HepG2 (cell line): ENCODE results near the gene BTG1. TPM values are rescaled to one million over a fixed set of nuclear protein-coding genes. Genes with fewer than 3 reads are reported as not detected.

Experiments
- ATAC-seq: fragments of 200-7000 bp; cut with Tn5 transposase; 3 replicates; pipeline ENCODE4 v1.9.1; 2020; ENCODE audit warnings: mild to moderate bottlenecking, moderate library complexity
- BruUV-seq: library from RNA; stranded (reverse); fragments of 400-500 nt; replicated peaks from 2 replicates; lab custom pipeline; 2021; lab: Mats Ljungman, UMichigan
- CTCF ChIA-PET: fragments of 300-600 bp; formaldehyde crosslinking; extraction: SDS; loops from one replicate; lab custom pipeline; 2021; ENCODE audit warnings: low total read pairs, inconsistent platforms, low intra/inter-chr PET ratio; lab: Yijun Ruan, JAX
- POLR2A ChIA-PET: fragments of 350-600 bp; sonication (Branson Sonifier 250); formaldehyde crosslinking; loops from one replicate; lab custom pipeline; 2020; ENCODE audit warnings: antibody characterized with exemption, inconsistent platforms; lab: Yijun Ruan, JAX
- DNase-seq: peaks from one replicate; pipeline ENCODE4 v3.0.0-alpha.2; 2015; ENCODE audit warnings: low spot score
- FAIRE-seq: peaks from 3 replicates; lab custom pipeline; 2011; peaks lifted over from hg19 to GRCh38; lab: Jason Lieb, UNC
- H2AFZ ChIP-seq: one replicate; pipeline ENCODE4 v1.6.1; 2011; ENCODE audit warnings: low read length, inconsistent platforms
- H3K27ac ChIP-seq: fragments of 300-600 bp; 3 replicates; pipeline ENCODE4 v1.8.0; 2011; ENCODE audit warnings: mixed run types, mild to moderate bottlenecking, mixed read lengths, low read length, inconsistent platforms; ENCODE audit not compliant: insufficient read depth; ENCODE audit errors: extremely low read length
- H3K27me3 ChIP-seq, 2 experiments: fragments of 200-600 bp in 1 of 2; 2 replicates in 1 of 2; 3 replicates in 1 of 2; pipeline versions ENCODE4 v1.6.0 to v1.8.0; 2011; ENCODE audit warnings: low read length in 2 of 2, mild to moderate bottlenecking in 2 of 2, moderate library complexity in 2 of 2, inconsistent platforms in 1 of 2; ENCODE audit not compliant: insufficient read depth in 2 of 2, control insufficient read depth in 1 of 2
- H3K36me3 ChIP-seq, 2 experiments: fragments of 200-600 bp in 1 of 2; replicated peaks in 1 of 2; 2 replicates in 1 of 2; 3 replicates in 1 of 2; pipeline versions ENCODE4 v1.5.1 to v1.8.0; 2011; ENCODE audit warnings: low read length in 2 of 2, inconsistent platforms in 1 of 2; ENCODE audit not compliant: insufficient read depth in 2 of 2, control insufficient read depth in 1 of 2
- H3K4me1 ChIP-seq: 2 replicates; pipeline ENCODE4 v1.5.1; 2012; ENCODE audit warnings: low read length, inconsistent platforms; ENCODE audit not compliant: insufficient read depth
- H3K4me2 ChIP-seq: 2 replicates; pipeline ENCODE4 v1.6.0; 2011; ENCODE audit warnings: low read depth, low read length, inconsistent platforms
- H3K4me3 ChIP-seq, 3 experiments: fragments of 200-600 bp in 1 of 3; sonication (generic), shearing (Covaris generic) in 1 of 3; replicated peaks in 1 of 3; 2 replicates each; pipeline ENCODE4 v1.5.1; 2011 to 2016; ENCODE audit warnings: low read length in 3 of 3, inconsistent platforms in 2 of 3, low read depth in 2 of 3, mild to moderate bottlenecking in 2 of 3, control low read depth in 1 of 3, mixed read lengths in 1 of 3; ENCODE audit not compliant: insufficient read depth in 1 of 3
- H3K79me2 ChIP-seq: one replicate; pipeline ENCODE4 v1.6.1; 2011; ENCODE audit warnings: low read length, inconsistent platforms; ENCODE audit not compliant: insufficient read depth
- H3K9ac ChIP-seq: 2 replicates; pipeline ENCODE4 v1.6.0; 2011; ENCODE audit warnings: mild to moderate bottlenecking, low read depth, low read length, inconsistent platforms; ENCODE audit not compliant: insufficient read depth
- H3K9me3 ChIP-seq: 2 replicates; pipeline ENCODE4 v1.5.1; 2012; ENCODE audit warnings: mild to moderate bottlenecking, low read length
- H4K20me1 ChIP-seq: 2 replicates; pipeline ENCODE4 v1.6.0; 2011; ENCODE audit warnings: inconsistent platforms, mild to moderate bottlenecking, low read length, moderate library complexity; ENCODE audit not compliant: insufficient read depth
- DMAP1 ChIP-seq: IDR thresholded peaks from 2 replicates; pipeline ENCODE4 v1.6.1; 2016
- EHMT2 ChIP-seq: fragments of 200-600 bp; sonication (generic); IDR thresholded peaks from 2 replicates; pipeline ENCODE4 v1.7.0; 2017; ENCODE audit warnings: antibody characterized with exemption, low read depth, low read length, borderline replicate concordance
- GATAD2A ChIP-seq: IDR thresholded peaks from 2 replicates; pipeline ENCODE4 v1.6.1; 2016
- KLF11 ChIP-seq: IDR thresholded peaks from 2 replicates; pipeline ENCODE4 v1.6.1; 2016; ENCODE audit warnings: missing compliant biosample characterization
- MEF2D ChIP-seq: sonication (generic); formaldehyde crosslinking; IDR thresholded peaks from 2 replicates; pipeline ENCODE4 v1.5.1; 2020; ENCODE audit warnings: mild to moderate bottlenecking, missing genetic modification reagents
- NFKBIZ ChIP-seq: IDR thresholded peaks from 2 replicates; pipeline ENCODE4 v1.6.1; 2018; ENCODE audit warnings: missing genetic modification reagents, missing compliant biosample characterization
- SETDB1 ChIP-seq: sonication (generic); formaldehyde crosslinking; IDR thresholded peaks from 2 replicates; pipeline ENCODE4 v1.5.1; 2020; ENCODE audit warnings: missing genetic modification reagents, mild to moderate bottlenecking, borderline replicate concordance
- SOX5 ChIP-seq: IDR thresholded peaks from 2 replicates; pipeline ENCODE4 v1.6.1; 2016; ENCODE audit warnings: borderline replicate concordance
- ZBTB20 ChIP-seq: sonication (generic); formaldehyde crosslinking; IDR thresholded peaks from 2 replicates; pipeline ENCODE4 v1.8.1; 2023; ENCODE audit warnings: missing genetic modification reagents, low read depth, mild to moderate bottlenecking, borderline replicate concordance
- ZMYM4 ChIP-seq: sonication (generic); formaldehyde crosslinking; IDR thresholded peaks from 2 replicates; pipeline ENCODE4 v1.8.1; 2023; ENCODE audit warnings: mild to moderate bottlenecking, missing genetic modification reagents
- ZNF232 ChIP-seq: sonication (generic); formaldehyde crosslinking; IDR thresholded peaks from 2 replicates; pipeline ENCODE4 v1.4.0; 2020; ENCODE audit warnings: missing genetic modification reagents, borderline replicate concordance
- ZNF317 ChIP-seq: sonication (generic); formaldehyde crosslinking; IDR thresholded peaks from 2 replicates; pipeline ENCODE4 v1.5.0; 2020; ENCODE audit warnings: mild to moderate bottlenecking, missing genetic modification reagents
- ZSCAN9 ChIP-seq: IDR thresholded peaks from 2 replicates; pipeline ENCODE4 v1.6.1; 2016; ENCODE audit warnings: borderline replicate concordance
- WGBS: methylation state at CpG from one replicate; pipeline ENCODE4 v1.1.6; 2017; ENCODE audit warnings: low lambda C conversion rate; 5-methylcytosine and 5-hydroxymethylcytosine counted together
- in situ Hi-C: cut with HindIII; loops from 2 replicates; pipeline ENCODE4 v1.10.0; 2017; ENCODE audit warnings: low pct_unique_long_range_greater_than_20kb; ENCODE audit not compliant: extremely low pct_ligation_motif_present
- intact Hi-C: fragments of 100-400 bp; cut with micrococcal nuclease; formaldehyde crosslinking; loops from one replicate; pipeline ENCODE4 v1.10.0; 2022; ENCODE audit not compliant: unreplicated experiment
- polyA plus RNA-seq, 8 experiments: library from polyadenylated mRNA; depleted of rRNA in 3 of 8; stranded (reverse) in 7 of 8; unstranded in 1 of 8; fragments of >200 nt; fragmentation: Illumina TruSeq in 4 of 8; extraction: Trizol in 4 of 8; gene quantifications; 2 replicates each; pipeline versions ENCODE4 v1.2.1 to v1.2.3, GENCODE V29; 2011 to 2016; ENCODE audit warnings: low read depth in 4 of 8, missing spikeins in 1 of 8, mixed read lengths in 1 of 8; ENCODE audit not compliant: insufficient read depth in 1 of 8
- total RNA-seq, 5 experiments: library from RNA; depleted of rRNA; stranded (reverse); fragments of >200 nt; fragmentation: Illumina TruSeq; extraction: Trizol; gene quantifications; 2 replicates each; pipeline ENCODE4 v1.2.3, GENCODE V29; 2016; ENCODE audit warnings: low read depth in 1 of 5
- TF ChIP-seq, protein P1 (sequence below), 2 experiments: sonication (generic) in 1 of 2; formaldehyde crosslinking in 1 of 2; IDR thresholded peaks; 2 replicates each; pipeline versions ENCODE4 v1.5.1 to v1.6.1; 2011 to 2020; ENCODE audit warnings: borderline replicate concordance in 1 of 2, low read depth in 1 of 2, low read length in 1 of 2, mild to moderate bottlenecking in 1 of 2, missing genetic modification reagents in 1 of 2, moderate library complexity in 1 of 2
- TF ChIP-seq, protein P2 (sequence below): sonication (generic); formaldehyde crosslinking; IDR thresholded peaks from 2 replicates; pipeline ENCODE4 v1.5.0; 2020; ENCODE audit warnings: missing genetic modification reagents
- TF ChIP-seq, protein P3 (sequence below): sonication (generic); formaldehyde crosslinking; IDR thresholded peaks from 2 replicates; pipeline ENCODE4 v1.8.1; 2023; ENCODE audit warnings: mild to moderate bottlenecking, moderate library complexity, missing genetic modification reagents
- TF ChIP-seq, protein P4 (sequence below): sonication (generic); formaldehyde crosslinking; IDR thresholded peaks from 2 replicates; pipeline ENCODE4 v1.5.1; 2020; ENCODE audit warnings: missing genetic modification reagents, mild to moderate bottlenecking, borderline replicate concordance
- TF ChIP-seq, protein P5 (sequence below): fragments of 450-650 bp; IDR thresholded peaks from 2 replicates; pipeline ENCODE4 v1.6.1; 2016

Gene BTG1
- total and polyA plus RNA-seq, 2 of the 13 experiments (the other 11 are each of a cell fraction or from before 2014, with no cell fraction given) = 7.5 to 16.7 TPM

DNA sequence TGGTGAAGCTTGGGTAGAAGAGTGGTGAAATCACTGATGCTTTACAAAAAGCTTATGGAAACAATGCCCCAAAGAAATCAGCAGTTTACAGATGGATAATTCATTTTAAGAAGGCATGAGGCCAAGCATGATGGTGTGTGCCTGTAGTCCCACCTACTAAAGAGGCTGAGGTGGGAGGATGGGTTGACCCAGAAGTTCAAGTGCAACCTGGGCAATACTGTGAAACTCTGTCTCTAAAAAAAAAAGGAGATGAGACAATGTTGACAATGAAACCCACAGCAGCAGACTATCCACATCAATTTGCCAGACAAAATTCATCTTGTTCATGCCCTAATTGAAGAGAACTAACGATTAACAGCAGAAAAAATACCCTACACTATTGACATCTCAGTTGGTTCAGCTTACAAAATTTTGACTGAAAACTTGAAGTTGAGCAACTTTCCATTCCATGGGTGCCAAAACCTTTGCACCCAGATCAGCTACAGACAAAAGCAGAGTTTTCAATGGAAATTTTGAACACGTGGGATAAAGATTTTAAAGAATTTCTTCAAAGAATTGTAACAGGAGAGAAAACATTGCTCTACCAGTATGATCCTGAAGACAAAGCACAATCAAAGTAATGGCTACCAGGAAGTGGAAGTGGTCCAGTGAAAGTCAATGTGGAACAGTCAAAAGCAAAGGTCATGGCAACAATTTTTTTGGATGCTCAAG, 26.7 kb downstream of the BTG1 start:
- in situ Hi-C loops = no loop called here
- peaks cover 14% of the 10 kb centered on the region for H3K4me1 ChIP-seq
- H3K9me3 ChIP-seq = no peaks in the 10 kb centered on the region
- H4K20me1 ChIP-seq = no peaks in the 10 kb centered on the region
- no peaks in the 10 kb centered on the region for H3K79me2 ChIP-seq
- 3% methylated on average over 2 of the region's 2 CpGs for WGBS
- FAIRE-seq (no peak), ATAC-seq (peak; percentile 54), DNase-seq (peak; percentile 39)
- H3K9ac ChIP-seq = no peak overlapping the region
- H3K36me3 ChIP-seq = no peaks in the 10 kb centered on the region
- POLR2A ChIA-PET = no interaction called here
- no peak overlapping the region for H3K4me3 ChIP-seq
- intact Hi-C loops = no loop called here
- peak overlapping the region; percentile 0 for H3K27ac ChIP-seq
- BruUV-seq = no TSS peak
- H2AFZ ChIP-seq = no peak overlapping the region
- CTCF ChIA-PET = no interaction called here
- peak overlapping the region; percentile 42 for H3K4me2 ChIP-seq
- H3K27me3 ChIP-seq = no peaks in the 10 kb centered on the region
- TF ChIP-seq DMAP1 (CRISPR knock-in tag) = no peak
- TF ChIP-seq ZNF232 (CRISPR knock-in tag) = no peak
- TF ChIP-seq, protein P1, sequence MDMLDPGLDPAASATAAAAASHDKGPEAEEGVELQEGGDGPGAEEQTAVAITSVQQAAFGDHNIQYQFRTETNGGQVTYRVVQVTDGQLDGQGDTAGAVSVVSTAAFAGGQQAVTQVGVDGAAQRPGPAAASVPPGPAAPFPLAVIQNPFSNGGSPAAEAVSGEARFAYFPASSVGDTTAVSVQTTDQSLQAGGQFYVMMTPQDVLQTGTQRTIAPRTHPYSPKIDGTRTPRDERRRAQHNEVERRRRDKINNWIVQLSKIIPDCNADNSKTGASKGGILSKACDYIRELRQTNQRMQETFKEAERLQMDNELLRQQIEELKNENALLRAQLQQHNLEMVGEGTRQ (IDR thresholded peaks at IDR 0.05; ENCODE audit: low read depth, low read length) = no peak
- TF ChIP-seq, protein P1 (CRISPR knock-in tag; IDR thresholded peaks at IDR 0.05; ENCODE audit: borderline replicate concordance) = no peak
- TF ChIP-seq, protein P2, sequence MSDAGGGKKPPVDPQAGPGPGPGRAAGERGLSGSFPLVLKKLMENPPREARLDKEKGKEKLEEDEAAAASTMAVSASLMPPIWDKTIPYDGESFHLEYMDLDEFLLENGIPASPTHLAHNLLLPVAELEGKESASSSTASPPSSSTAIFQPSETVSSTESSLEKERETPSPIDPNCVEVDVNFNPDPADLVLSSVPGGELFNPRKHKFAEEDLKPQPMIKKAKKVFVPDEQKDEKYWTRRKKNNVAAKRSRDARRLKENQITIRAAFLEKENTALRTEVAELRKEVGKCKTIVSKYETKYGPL = no peak
- TF ChIP-seq MEF2D (CRISPR knock-in tag) = no peak
- no peak for TF ChIP-seq ZSCAN9 (CRISPR knock-in tag)
- no peak for TF ChIP-seq NFKBIZ (CRISPR knock-in tag)
- TF ChIP-seq, protein P3, sequence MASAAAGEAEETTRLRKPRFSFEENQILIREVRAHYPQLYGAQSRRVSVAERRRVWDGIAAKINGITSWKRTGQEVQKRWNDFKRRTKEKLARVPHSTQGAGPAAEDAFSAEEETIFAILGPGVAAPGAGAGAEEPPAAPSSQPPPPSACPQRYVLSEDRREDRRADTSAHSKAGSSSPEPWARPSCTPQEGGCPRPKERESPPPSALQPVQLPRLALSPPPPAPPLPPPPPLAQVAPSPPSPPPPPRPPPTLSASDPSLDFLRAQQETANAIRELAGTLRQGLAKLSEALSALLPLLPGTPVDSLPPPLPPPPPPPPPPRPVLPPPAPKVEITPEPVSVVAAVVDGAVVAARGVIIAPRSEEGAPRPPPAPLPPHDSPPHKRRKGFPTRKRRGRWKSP (CRISPR knock-in tag) = no peak
- TF ChIP-seq GATAD2A (CRISPR knock-in tag) = no peak
- TF ChIP-seq, protein P4, sequence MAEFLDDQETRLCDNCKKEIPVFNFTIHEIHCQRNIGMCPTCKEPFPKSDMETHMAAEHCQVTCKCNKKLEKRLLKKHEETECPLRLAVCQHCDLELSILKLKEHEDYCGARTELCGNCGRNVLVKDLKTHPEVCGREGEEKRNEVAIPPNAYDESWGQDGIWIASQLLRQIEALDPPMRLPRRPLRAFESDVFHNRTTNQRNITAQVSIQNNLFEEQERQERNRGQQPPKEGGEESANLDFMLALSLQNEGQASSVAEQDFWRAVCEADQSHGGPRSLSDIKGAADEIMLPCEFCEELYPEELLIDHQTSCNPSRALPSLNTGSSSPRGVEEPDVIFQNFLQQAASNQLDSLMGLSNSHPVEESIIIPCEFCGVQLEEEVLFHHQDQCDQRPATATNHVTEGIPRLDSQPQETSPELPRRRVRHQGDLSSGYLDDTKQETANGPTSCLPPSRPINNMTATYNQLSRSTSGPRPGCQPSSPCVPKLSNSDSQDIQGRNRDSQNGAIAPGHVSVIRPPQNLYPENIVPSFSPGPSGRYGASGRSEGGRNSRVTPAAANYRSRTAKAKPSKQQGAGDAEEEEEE (CRISPR knock-in tag) = no peak
- peak; percentile 95 for TF ChIP-seq ZNF317
- TF ChIP-seq EHMT2 = peak; percentile 31; the same call in 1 of the 2 replicates
- TF ChIP-seq ZBTB20 (CRISPR knock-in tag) = no peak
- no peak for TF ChIP-seq KLF11
- TF ChIP-seq, protein P5, sequence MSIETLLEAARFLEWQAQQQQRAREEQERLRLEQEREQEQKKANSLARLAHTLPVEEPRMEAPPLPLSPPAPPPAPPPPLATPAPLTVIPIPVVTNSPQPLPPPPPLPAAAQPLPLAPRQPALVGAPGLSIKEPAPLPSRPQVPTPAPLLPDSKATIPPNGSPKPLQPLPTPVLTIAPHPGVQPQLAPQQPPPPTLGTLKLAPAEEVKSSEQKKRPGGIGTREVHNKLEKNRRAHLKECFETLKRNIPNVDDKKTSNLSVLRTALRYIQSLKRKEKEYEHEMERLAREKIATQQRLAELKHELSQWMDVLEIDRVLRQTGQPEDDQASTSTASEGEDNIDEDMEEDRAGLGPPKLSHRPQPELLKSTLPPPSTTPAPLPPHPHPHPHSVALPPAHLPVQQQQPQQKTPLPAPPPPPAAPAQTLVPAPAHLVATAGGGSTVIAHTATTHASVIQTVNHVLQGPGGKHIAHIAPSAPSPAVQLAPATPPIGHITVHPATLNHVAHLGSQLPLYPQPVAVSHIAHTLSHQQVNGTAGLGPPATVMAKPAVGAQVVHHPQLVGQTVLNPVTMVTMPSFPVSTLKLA = no peak
- no peak for TF ChIP-seq SETDB1
- peak; percentile 53; the same call in 1 of the 2 replicates for TF ChIP-seq ZMYM4 (CRISPR knock-in tag)
- 0 out of 2 replicates have a peak, but pooled peaks have one; percentile 37 for TF ChIP-seq SOX5
